ENCODE data around the gene SLC7A9.

Gene SLC7A9

DNA sequence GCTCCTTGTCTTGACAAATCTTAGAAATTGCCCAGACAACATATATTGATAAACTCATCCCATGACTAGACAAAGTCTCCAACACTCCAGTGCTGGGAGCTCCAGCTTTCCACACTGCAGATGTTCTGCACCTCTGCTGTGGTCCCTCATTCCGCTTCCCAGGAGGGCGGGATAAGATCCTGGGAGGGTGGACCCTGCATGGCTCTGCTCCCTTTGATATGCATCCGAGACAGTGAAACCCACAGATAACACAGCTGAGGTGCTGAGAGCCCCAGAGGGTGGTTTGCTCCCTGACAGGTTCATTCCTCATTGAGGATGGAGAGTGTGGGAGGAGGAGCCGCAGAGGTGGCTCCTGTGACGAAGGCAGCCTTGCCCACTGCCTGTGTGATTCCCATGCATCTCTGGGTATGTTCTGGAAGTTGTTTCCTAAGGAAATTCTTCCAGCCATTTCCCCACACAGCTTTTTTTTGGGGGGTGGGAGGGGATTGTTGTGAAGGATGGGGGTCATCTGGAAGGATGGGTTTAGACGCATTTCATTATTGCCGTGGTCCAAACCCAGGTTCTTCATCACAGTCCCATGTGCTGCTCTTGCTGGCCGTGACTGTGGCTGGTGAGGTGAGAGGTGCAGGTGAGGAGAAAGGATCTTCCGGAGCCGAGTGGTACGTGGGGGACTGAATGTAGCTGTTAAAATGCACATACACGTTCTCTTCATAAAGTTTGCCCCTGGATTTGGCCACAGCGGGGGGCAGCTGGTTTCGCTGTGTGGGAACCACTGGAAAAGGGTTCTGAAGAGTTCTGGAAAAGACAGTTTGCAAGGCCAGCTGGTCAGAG lies 46.4 kb downstream of the SLC7A9 start:
- DNase-seq (ENCODE audit: low read depth): no peak
- Histone ChIP-seq H3K4me1 (ENCODE audit: control insufficient read depth, insufficient read depth, low read length) (no peaks in the 10 kb centered on the region), H3K27me3 (replicated peaks; ENCODE audit: control insufficient read depth, insufficient read depth, low read length) (peaks cover 43% of the 10 kb centered on the region), H3K36me3 (ENCODE audit: control insufficient read depth, insufficient read depth, low read length, severe bottlenecking) (no peaks in the 10 kb centered on the region), H3K9me3 (ENCODE audit: control insufficient read depth, low read length) (no peaks in the 10 kb centered on the region), H3K9ac (ENCODE audit: low read length) (no peak overlapping the region), H3K4me3 (ENCODE audit: low read length) (no peak overlapping the region)

DNA sequence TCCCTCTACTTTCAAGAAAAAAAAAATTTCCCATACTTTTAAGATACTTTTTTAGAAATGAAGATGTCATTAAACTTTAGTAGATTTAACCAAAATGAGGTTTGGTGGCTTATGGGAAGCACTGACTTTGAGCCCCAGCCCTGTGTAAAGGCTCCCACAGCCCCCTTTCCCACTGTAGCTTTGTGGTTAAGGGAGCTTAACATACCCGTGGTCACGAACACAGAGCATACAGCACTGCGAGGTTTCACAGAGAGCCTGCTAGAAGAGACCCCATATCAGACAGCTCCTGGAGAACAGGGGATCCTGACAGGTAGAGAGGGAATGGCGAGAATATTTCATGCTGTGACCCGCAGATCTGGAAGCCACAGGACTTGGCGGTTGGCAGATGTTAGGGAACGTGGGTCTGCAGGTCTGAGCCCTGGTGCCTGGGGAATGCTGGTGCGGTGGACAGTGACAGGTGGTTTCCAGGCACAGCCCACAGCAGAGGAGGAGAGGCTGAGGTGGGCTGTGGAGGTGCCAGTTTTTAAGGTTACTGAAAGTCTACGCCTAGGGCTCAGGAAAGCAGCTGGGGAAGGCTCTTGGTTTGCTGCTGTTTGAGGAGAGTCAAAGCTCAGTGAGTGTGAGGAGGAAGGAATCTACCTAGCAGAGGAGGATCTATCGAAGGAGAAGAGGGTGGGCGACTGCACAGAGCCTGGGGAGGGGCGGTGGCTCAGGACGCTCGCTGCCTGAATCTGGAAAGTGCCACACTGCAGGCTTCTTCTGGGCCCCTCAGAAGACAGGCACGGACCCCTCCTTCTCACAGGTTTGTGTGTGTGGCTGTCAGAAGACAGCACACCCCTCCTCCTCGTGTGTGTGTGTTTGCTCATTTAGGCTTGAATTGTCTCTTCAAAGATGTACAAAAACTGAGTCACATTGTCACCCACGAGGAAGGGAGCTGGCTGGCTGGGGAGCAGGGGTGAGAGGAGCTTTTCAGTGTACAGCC lies 49.9 kb downstream of the SLC7A9 start:
- DNase-seq (ENCODE audit: low read depth): no peak
- H3K9ac ChIP-seq (ENCODE audit: low read length): no peak overlapping the region
- H3K36me3 ChIP-seq (ENCODE audit: control insufficient read depth, insufficient read depth, low read length, severe bottlenecking): no peaks in the 10 kb centered on the region
- H3K9me3 ChIP-seq (ENCODE audit: control insufficient read depth, low read length): no peaks in the 10 kb centered on the region
- H3K4me1 ChIP-seq (ENCODE audit: control insufficient read depth, insufficient read depth, low read length): no peaks in the 10 kb centered on the region
- H3K27me3 ChIP-seq (replicated peaks; ENCODE audit: control insufficient read depth, insufficient read depth, low read length): peaks cover 39% of the 10 kb centered on the region
- no peak overlapping the region for H3K4me3 ChIP-seq (ENCODE audit: low read length)

DNA sequence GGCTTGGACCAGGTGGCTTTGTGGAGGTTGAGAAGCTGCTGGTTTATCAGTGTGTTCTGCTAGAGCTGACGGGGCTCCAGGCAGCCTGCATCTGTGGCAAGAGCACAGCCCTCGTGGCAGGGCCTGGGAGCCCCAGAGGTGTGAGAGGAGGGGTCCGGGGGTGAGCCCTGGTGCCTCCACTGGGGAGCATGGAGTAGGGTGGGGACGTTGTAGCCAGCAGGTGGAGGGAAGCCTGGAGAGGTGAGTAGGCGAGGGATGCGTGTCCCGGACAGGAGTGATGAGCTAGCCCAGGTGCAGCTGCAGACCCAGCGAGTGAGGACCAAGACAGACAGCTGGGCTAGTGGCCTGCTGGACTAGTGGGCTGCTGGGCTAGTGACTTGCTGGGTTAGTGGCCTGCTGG lies 51.0 kb downstream of the SLC7A9 start:
- no peaks in the 10 kb centered on the region for H3K36me3 ChIP-seq (ENCODE audit: control insufficient read depth, insufficient read depth, low read length, severe bottlenecking)
- no peaks in the 10 kb centered on the region for H3K4me1 ChIP-seq (ENCODE audit: control insufficient read depth, insufficient read depth, low read length)
- no peaks in the 10 kb centered on the region for H3K9me3 ChIP-seq (ENCODE audit: control insufficient read depth, low read length)
- no peak overlapping the region for H3K9ac ChIP-seq (ENCODE audit: low read length)
- peaks cover 33% of the 10 kb centered on the region for H3K27me3 ChIP-seq (replicated peaks; ENCODE audit: control insufficient read depth, insufficient read depth, low read length)
- DNase-seq (ENCODE audit: low read depth): no peak
- no peak overlapping the region for H3K4me3 ChIP-seq (ENCODE audit: low read length)

DNA sequence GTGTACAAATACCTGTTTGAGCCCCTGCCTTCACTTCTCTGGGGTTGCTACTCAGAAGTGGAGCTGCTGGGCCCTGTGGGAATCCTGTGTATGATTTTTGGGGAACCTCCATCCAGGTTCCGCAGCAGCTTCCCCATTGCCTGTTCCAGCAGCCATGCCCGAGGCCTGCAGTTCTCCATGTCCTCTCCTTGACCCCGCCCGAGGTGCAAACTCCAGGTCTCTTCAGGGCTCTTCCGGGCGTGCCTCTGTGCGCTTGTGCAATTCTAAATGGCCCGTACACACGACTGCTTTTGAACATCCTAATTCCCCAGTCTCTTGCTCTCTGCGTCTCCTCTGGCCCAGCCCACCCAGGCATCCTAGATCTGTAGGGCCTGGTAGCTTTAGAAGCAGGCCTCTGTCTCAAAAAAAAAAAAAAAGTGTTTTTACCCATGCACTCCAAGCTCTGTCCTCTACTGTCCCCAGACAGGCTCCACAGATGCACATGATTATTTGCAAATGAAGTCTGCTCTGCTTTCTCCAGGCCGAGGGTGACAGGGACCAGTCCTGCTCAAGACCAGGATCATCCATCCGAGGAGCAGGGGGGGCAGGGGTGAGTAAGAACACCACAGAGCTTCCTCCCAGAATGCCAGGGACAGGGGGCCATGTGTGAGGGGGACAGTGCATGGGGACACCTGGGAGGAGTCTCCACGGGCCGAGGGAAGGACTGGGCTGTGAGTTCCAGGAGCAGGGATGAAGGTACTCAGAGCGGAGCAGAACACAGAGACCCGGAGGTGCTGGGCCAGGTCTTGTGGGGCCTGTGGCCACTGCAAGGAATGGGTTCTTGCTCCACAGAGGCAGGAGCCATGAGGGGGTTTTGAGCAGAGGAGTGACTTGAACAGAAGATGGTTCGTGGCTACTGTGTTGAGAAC lies 51.7 kb downstream of the SLC7A9 start:
- no peak for DNase-seq (ENCODE audit: low read depth)
- H3K36me3 ChIP-seq (ENCODE audit: control insufficient read depth, insufficient read depth, low read length, severe bottlenecking): no peaks in the 10 kb centered on the region
- peaks cover 33% of the 10 kb centered on the region for H3K27me3 ChIP-seq (replicated peaks; ENCODE audit: control insufficient read depth, insufficient read depth, low read length)
- no peak overlapping the region for H3K9ac ChIP-seq (ENCODE audit: low read length)
- no peaks in the 10 kb centered on the region for H3K9me3 ChIP-seq (ENCODE audit: control insufficient read depth, low read length)
- H3K4me1 ChIP-seq (ENCODE audit: control insufficient read depth, insufficient read depth, low read length): no peaks in the 10 kb centered on the region
- H3K4me3 ChIP-seq (ENCODE audit: low read length): no peak overlapping the region

DNA sequence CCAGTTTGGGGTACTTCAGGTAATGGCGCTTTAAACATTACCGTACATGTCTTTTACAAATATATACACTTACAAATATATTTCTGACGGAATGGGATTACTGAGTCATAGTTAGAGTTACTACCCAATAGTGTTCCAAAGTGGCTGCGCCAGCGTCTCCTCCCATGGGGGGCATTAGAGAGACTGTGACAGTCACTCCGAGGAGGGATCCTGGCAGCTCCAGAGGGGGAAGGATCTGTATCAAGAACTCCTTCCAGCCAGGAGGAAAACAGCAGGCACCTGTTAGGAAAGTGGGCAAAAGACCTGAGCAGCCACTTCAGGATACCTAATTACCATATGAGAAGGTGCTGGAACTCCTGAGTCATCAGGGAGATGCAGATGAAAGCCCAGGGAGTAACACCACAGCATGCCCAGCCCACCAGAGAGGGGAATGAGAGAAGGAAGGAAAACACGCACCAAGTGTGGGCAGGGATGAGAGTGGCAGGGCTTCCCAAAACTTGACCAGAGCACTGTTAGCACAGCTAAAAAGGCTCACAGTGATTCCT lies 52.9 kb downstream of the SLC7A9 start:
- Histone ChIP-seq H3K4me1 (ENCODE audit: control insufficient read depth, insufficient read depth, low read length) (no peaks in the 10 kb centered on the region), H3K4me3 (ENCODE audit: low read length) (no peak overlapping the region)

DNA sequence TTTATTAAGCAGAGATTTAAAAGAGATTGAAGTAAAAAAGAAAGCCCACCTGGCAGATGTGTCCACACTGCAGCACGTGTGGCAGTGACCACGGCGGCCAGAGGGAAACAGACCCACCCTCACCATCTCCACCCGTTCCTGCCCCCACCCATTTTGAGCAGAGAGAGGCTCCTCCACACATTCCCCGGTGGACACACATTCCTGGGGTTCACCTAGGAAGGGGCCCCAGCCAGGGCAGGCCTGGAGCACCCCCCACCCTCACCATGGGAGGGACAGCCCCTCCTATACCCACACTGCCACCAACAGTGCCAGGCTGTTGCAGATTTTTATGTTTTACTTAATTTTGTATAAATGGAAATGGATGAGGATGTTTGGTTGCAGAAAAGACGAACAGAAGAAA lies 54.9 kb downstream of the SLC7A9 start:
- Histone ChIP-seq H3K27me3 (replicated peaks; ENCODE audit: control insufficient read depth, insufficient read depth, low read length) (peaks cover 24% of the 10 kb centered on the region), H3K36me3 (ENCODE audit: control insufficient read depth, insufficient read depth, low read length, severe bottlenecking) (no peaks in the 10 kb centered on the region), H3K9me3 (ENCODE audit: control insufficient read depth, low read length) (no peaks in the 10 kb centered on the region), H3K9ac (ENCODE audit: low read length) (no peak overlapping the region), H3K4me3 (ENCODE audit: low read length) (no peak overlapping the region), H3K4me1 (ENCODE audit: control insufficient read depth, insufficient read depth, low read length) (no peaks in the 10 kb centered on the region)
- no peak for DNase-seq (ENCODE audit: low read depth)

More for the DNA sequence above, 52.9 kb downstream of the SLC7A9 start:
- DNase-seq (ENCODE audit: low read depth): no peak
- H3K9me3 ChIP-seq (ENCODE audit: control insufficient read depth, low read length): no peaks in the 10 kb centered on the region
- H3K36me3 ChIP-seq (ENCODE audit: control insufficient read depth, insufficient read depth, low read length, severe bottlenecking): no peaks in the 10 kb centered on the region
- H3K27me3 ChIP-seq (replicated peaks; ENCODE audit: control insufficient read depth, insufficient read depth, low read length): peaks cover 42% of the 10 kb centered on the region
- no peak overlapping the region for H3K9ac ChIP-seq (ENCODE audit: low read length)

DNA sequence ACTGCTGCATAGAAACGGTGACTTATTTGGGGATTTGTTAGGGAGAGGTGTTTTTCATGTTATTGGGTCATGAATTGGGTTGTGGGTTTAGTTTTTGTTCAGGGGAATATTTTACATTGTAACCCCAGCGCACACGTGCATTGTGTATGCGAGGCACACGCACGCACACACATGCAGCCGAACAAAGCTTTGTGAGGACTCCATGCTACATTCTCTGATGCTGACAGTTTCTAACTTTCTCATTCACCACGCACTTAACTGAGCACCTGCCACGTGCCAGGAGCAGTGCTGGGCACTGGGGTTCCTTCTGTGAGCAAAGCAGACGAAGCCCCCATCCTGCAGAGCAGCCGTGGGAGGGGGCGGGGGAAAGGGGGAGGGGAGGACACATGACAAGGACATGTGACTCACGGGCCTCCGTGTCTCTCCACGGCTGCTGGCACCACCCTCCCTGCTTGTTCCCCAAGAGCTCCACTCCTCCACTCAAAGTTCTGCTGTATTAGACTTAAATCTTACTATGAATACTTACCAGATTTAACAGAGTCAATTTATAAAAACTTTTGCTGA lies 55.6 kb downstream of the SLC7A9 start:
- Histone ChIP-seq H3K27me3 (replicated peaks; ENCODE audit: control insufficient read depth, insufficient read depth, low read length) (peaks cover 24% of the 10 kb centered on the region), H3K4me1 (ENCODE audit: control insufficient read depth, insufficient read depth, low read length) (no peaks in the 10 kb centered on the region), H3K9me3 (ENCODE audit: control insufficient read depth, low read length) (no peaks in the 10 kb centered on the region), H3K36me3 (ENCODE audit: control insufficient read depth, insufficient read depth, low read length, severe bottlenecking) (no peaks in the 10 kb centered on the region), H3K9ac (ENCODE audit: low read length) (no peak overlapping the region), H3K4me3 (ENCODE audit: low read length) (no peak overlapping the region)
- no peak for DNase-seq (ENCODE audit: low read depth)

DNA sequence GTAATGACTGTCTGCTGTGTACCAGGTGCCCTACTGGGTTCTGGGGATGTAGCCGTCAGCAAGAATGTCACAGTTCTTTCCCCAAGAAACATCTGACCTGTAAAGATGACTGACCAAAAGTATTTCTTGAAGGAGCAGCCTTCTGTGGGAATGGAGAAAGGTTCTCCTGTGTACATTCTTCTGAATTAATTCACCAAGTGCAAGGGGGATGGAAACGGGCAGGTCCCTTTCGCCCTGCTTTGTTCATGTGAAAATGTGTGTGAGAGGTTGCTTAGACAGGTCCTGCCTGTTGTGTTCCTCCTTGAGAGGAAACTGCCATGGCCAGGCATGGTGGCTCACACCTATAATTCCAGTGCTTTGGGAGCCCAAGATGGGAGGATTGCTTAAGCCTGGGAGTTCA lies 57.0 kb downstream of the SLC7A9 start:
- Histone ChIP-seq H3K4me3 (ENCODE audit: low read length) (no peak overlapping the region), H3K36me3 (ENCODE audit: control insufficient read depth, insufficient read depth, low read length, severe bottlenecking) (no peaks in the 10 kb centered on the region), H3K9me3 (ENCODE audit: control insufficient read depth, low read length) (no peaks in the 10 kb centered on the region), H3K27me3 (replicated peaks; ENCODE audit: control insufficient read depth, insufficient read depth, low read length) (peaks cover 24% of the 10 kb centered on the region), H3K9ac (ENCODE audit: low read length) (no peak overlapping the region), H3K4me1 (ENCODE audit: control insufficient read depth, insufficient read depth, low read length) (no peaks in the 10 kb centered on the region)
- no peak for DNase-seq (ENCODE audit: low read depth)

DNA sequence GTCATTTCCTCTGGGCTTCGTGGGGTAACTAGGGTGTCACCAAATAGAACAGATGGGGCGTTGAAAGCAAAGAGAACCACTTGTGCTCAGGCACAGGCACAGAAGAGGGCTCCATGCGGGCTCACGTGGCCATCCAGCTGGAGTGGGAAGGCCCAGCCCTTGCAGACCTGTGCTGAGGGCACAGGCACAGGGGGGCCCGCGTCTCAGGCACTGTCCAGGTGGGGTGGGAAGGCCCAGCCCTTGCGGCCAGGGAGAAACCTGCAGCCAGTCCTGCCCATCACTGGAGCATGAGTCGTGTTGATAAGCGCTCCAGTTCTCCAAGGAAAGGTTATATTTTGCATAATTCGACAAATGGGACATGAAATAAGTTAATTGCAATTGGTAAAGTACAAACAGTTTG lies 57.5 kb downstream of the SLC7A9 start:
- Histone ChIP-seq H3K9ac (ENCODE audit: low read length) (no peak overlapping the region), H3K4me1 (ENCODE audit: control insufficient read depth, insufficient read depth, low read length) (no peaks in the 10 kb centered on the region), H3K4me3 (ENCODE audit: low read length) (no peak overlapping the region), H3K9me3 (ENCODE audit: control insufficient read depth, low read length) (no peaks in the 10 kb centered on the region), H3K27me3 (replicated peaks; ENCODE audit: control insufficient read depth, insufficient read depth, low read length) (peaks cover 23% of the 10 kb centered on the region), H3K36me3 (ENCODE audit: control insufficient read depth, insufficient read depth, low read length, severe bottlenecking) (no peaks in the 10 kb centered on the region)
- no peak for DNase-seq (ENCODE audit: low read depth)

DNA sequence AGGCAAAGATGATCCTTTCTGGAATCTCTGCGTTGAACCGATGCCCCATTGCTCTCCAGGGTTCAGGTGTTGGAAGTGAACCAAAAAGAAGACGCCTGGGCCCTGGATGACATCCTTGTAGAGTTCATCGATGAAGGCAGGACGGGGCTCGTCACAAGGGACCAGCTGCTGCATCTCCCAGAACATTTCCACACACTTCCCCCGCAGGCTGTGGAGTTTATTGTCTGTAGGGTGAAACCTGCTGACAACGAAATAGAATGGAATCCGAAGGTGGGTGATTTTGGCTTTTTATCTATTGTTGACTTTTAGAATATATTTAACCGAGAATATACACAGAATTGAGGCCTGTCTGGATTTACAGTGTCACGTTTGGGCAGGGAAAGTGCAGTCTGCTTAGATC lies 58.4 kb downstream of the SLC7A9 start:
- no peak overlapping the region for H3K9ac ChIP-seq (ENCODE audit: low read length)
- H3K4me3 ChIP-seq (ENCODE audit: low read length): no peak overlapping the region
- H3K36me3 ChIP-seq (ENCODE audit: control insufficient read depth, insufficient read depth, low read length, severe bottlenecking): no peaks in the 10 kb centered on the region
- DNase-seq (ENCODE audit: low read depth): no peak
- no peaks in the 10 kb centered on the region for H3K4me1 ChIP-seq (ENCODE audit: control insufficient read depth, insufficient read depth, low read length)
- peaks cover 15% of the 10 kb centered on the region for H3K27me3 ChIP-seq (replicated peaks; ENCODE audit: control insufficient read depth, insufficient read depth, low read length)
- no peaks in the 10 kb centered on the region for H3K9me3 ChIP-seq (ENCODE audit: control insufficient read depth, low read length)
